HEK293T (cell line): ENCODE data around the gene CRYL1.

Source experiments
- ARNT ChIP-seq: fragments of 450-650 bp; IDR thresholded peaks from 2 replicates; pipeline ENCODE4 v1.6.1; 2017; ENCODE audit warnings: mild to moderate bottlenecking
- CTBP1 ChIP-seq: fragments of 450-650 bp; IDR thresholded peaks from 2 replicates; pipeline ENCODE4 v1.6.1; 2016; ENCODE audit warnings: borderline replicate concordance
- ELF4 ChIP-seq: fragments of 450-650 bp; IDR thresholded peaks from 2 replicates; pipeline ENCODE4 v1.6.1; 2017; ENCODE audit warnings: antibody characterized with exemption
- FOXK2 ChIP-seq: fragments of 450-650 bp; IDR thresholded peaks from 2 replicates; pipeline ENCODE4 v1.6.1; 2016; ENCODE audit warnings: mild to moderate bottlenecking
- FOXM1 ChIP-seq: fragments of 450-650 bp; IDR thresholded peaks from 2 replicates; pipeline ENCODE4 v1.6.1; 2017; ENCODE audit warnings: mild to moderate bottlenecking, borderline replicate concordance
- HDGF ChIP-seq: fragments of 450-650 bp; IDR thresholded peaks from 2 replicates; pipeline ENCODE4 v1.6.1; 2017; ENCODE audit warnings: antibody characterized with exemption, borderline replicate concordance
- LEF1 ChIP-seq: fragments of 450-650 bp; IDR thresholded peaks from 2 replicates; pipeline ENCODE4 v1.6.1; 2017; ENCODE audit warnings: mild to moderate bottlenecking, borderline replicate concordance
- SP1 ChIP-seq: fragments of 450-650 bp; IDR thresholded peaks from 2 replicates; pipeline ENCODE4 v1.6.1; 2017
- SUZ12 ChIP-seq: fragments of 450-650 bp; IDR thresholded peaks from 2 replicates; pipeline ENCODE4 v1.6.1; 2016; ENCODE audit warnings: mild to moderate bottlenecking
- TARDBP ChIP-seq: fragments of 450-650 bp; IDR thresholded peaks from 2 replicates; pipeline ENCODE4 v1.6.1; 2016
- ZNF384 ChIP-seq: fragments of 450-650 bp; IDR thresholded peaks from 2 replicates; pipeline ENCODE4 v1.6.1; 2016
- TF ChIP-seq, protein P1 (sequence below): fragments of 450-650 bp; IDR thresholded peaks from 2 replicates; pipeline ENCODE4 v1.6.1; 2016

DNA sequence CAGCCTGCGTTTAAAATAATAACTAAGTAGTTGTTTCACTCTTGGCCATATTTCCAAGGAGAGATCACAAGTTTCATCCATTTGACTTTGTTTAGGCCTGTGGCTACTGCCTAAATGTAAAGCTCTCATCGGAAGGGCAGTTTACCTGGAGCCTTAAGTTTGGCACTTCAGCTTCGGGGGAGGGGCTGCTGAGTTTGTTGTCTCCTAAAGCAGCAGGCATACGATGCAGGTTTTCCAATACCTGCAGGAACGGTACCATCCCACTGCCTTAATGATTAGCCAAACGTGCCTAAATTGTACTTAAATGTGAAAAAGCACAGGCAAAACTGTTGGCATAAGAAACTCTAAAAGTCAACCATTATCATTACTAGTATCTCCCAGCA, 63.1 kb downstream of the CRYL1 start:
- TF ChIP-seq SP1 (no peak), FOXM1 (no peak), TARDBP (no peak), ELF4 (no peak), SUZ12 (no peak), ARNT (no peak), FOXK2 (no peak), HDGF (no peak), ZNF384 (no peak), LEF1 (no peak), CTBP1 (no peak)
- TF ChIP-seq, protein P1, sequence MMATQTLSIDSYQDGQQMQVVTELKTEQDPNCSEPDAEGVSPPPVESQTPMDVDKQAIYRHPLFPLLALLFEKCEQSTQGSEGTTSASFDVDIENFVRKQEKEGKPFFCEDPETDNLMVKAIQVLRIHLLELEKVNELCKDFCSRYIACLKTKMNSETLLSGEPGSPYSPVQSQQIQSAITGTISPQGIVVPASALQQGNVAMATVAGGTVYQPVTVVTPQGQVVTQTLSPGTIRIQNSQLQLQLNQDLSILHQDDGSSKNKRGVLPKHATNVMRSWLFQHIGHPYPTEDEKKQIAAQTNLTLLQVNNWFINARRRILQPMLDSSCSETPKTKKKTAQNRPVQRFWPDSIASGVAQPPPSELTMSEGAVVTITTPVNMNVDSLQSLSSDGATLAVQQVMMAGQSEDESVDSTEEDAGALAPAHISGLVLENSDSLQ = no peak
